T-helper 1 cell treated with Interleukin-12 subunit alpha and Interleukin-12 subunit beta and Interleukin-4 antibody, amounts not matched to agents 30 μg/mL and 1 μg/mL, for 36 hours (primary cell): ENCODE measurements around the gene SYT7.

Experiments
- H3K27ac Mint-ChIP-seq: one replicate; pipeline ENCODE4 v1.8.0; 2021; ENCODE audit warnings: mild to moderate bottlenecking, mixed read lengths
- H3K27me3 Mint-ChIP-seq: one replicate; pipeline ENCODE4 v1.8.0; 2021; ENCODE audit warnings: low read depth, mixed read lengths
- H3K36me3 Mint-ChIP-seq: one replicate; pipeline ENCODE4 v1.8.0; 2021; ENCODE audit warnings: low read depth, mixed read lengths
- H3K4me1 Mint-ChIP-seq: one replicate; pipeline ENCODE4 v1.8.0; 2021; ENCODE audit warnings: low read depth, mixed read lengths
- H3K4me3 Mint-ChIP-seq: one replicate; pipeline ENCODE4 v1.8.0; 2021; ENCODE audit warnings: mild to moderate bottlenecking, moderate library complexity, mixed read lengths
- H3K9me3 Mint-ChIP-seq: one replicate; pipeline ENCODE4 v1.8.0; 2021; ENCODE audit warnings: mixed read lengths

The SYT7 gene

DNA sequence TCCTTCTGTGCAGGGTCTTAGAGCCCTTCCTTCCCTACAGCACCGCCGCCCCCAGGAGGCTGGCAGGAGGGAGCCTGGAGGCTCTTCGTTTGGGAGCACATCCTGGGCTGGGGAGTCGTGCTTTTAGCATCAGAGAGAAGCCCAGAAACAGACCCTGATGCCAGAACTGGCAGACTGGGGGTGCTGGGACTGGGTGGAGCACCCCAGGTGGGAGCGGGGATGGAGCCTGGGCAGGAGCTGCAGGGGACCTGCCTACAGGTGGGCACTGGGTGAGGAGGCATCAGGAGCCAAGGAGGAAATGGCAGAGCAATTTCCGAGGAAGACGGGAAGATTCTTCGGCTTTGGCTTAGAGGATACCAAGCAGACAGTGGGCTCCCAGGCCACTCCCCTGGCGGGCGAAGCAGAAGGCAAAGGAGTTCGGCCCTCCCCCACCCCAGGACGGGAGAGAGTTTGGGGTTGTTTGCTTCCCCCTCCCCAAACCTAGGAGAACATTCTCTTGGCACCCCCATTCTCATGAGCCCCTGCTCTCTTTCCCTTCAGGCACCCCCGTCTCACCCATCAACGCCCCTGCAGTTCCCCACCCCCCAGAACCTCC, 1.1 kb downstream of the SYT7 start:
- Mint-ChIP-seq H3K4me3 (peak overlapping the region; percentile 44), H3K27me3 (peaks cover 56% of the 10 kb centered on the region), H3K27ac (no peak overlapping the region), H3K9me3 (no peaks in the 10 kb centered on the region), H3K4me1 (peaks cover 5% of the 10 kb centered on the region), H3K36me3 (no peaks in the 10 kb centered on the region)

DNA sequence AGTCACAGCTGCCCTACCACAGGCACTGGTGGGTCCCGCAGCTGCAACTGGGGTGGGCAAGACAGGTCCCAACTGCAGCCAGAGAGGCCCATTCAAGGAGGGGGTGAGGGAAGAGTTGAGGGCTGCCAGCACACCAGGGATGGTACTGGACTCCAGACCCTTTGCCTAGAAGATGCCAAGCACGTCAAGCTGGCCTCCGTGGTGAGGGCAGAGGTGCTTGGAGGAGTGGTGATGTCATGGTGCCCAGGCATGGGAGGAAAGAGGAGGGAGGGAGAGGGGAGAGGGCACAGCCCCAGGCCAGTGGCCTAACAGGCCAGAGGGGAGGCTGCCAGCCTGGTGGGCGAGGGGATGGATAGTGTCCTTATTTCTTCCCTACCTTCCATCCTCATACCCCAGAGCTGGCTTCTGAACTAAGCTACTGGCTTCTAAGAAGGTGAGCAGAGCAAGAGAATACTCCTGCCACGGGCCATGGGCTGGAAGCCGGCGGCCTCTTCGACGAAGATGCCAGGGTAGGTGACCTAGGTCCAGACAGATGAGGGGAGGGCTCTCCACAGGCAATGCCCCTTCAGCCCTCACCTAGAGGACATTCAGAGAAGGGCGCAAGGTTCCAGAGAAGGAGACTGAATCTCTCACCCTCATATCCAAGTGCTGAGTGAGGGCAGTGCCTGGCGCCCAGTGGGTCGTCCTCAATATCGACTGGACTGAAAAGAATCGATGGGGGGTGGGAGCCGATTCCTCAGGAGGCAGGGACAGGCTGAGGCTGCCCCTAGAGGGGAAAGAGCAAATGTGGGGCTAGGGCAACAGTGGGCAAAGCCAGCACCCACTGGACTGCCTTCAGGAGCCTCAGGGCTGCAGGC, 1.8 kb downstream of the SYT7 start:
- Mint-ChIP-seq H3K36me3 (no peaks in the 10 kb centered on the region), H3K27ac (no peak overlapping the region)

DNA sequence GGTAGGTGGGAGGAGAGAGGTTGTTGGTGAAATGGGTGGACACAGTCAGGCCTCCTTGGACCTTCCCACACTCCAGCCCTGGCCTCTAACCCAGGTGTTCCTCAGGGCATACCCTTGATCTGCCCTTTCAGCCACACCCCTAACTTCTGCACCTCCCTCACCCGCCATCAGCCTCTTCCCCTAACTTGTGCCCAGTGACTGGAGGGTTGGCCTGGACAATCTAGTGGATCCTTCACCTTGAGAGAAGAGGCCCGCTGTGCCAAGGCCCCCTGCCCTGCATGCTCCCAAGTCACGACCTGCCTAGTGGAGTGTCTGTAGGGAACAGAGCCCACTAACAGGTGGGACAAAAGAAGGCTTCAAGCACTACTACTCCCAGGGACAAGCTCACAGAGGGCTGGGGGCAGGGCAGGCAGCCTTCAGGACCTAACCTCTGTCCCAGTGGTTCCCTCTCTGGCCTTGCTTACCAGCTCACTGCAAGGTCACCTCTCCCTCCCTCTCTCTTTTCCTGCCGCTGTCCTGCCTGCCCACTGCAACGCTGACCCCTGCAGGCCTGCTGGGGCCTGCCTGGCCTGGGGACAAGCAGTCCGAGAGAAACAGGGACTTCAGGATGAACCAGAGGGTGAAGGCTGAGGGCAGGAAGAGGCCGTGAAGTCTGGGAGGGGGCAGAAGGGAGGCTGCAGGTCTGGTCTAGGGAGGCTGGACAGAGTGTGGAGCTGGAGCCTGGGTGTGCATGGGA, 3.3 kb downstream of the SYT7 start:
- Mint-ChIP-seq H3K9me3 (no peaks in the 10 kb centered on the region), H3K4me3 (no peak overlapping the region), H3K27ac (no peak overlapping the region), H3K4me1 (peaks cover 5% of the 10 kb centered on the region), H3K27me3 (peaks cover 42% of the 10 kb centered on the region), H3K36me3 (no peaks in the 10 kb centered on the region)

More for the DNA sequence above, 1.8 kb downstream of the SYT7 start:
- H3K4me1 Mint-ChIP-seq, result peaks cover 5% of the 10 kb centered on the region
- peak overlapping the region; percentile 44 for H3K4me3 Mint-ChIP-seq
- no peaks in the 10 kb centered on the region for H3K9me3 Mint-ChIP-seq
- H3K27me3 Mint-ChIP-seq, result peaks cover 56% of the 10 kb centered on the region

DNA sequence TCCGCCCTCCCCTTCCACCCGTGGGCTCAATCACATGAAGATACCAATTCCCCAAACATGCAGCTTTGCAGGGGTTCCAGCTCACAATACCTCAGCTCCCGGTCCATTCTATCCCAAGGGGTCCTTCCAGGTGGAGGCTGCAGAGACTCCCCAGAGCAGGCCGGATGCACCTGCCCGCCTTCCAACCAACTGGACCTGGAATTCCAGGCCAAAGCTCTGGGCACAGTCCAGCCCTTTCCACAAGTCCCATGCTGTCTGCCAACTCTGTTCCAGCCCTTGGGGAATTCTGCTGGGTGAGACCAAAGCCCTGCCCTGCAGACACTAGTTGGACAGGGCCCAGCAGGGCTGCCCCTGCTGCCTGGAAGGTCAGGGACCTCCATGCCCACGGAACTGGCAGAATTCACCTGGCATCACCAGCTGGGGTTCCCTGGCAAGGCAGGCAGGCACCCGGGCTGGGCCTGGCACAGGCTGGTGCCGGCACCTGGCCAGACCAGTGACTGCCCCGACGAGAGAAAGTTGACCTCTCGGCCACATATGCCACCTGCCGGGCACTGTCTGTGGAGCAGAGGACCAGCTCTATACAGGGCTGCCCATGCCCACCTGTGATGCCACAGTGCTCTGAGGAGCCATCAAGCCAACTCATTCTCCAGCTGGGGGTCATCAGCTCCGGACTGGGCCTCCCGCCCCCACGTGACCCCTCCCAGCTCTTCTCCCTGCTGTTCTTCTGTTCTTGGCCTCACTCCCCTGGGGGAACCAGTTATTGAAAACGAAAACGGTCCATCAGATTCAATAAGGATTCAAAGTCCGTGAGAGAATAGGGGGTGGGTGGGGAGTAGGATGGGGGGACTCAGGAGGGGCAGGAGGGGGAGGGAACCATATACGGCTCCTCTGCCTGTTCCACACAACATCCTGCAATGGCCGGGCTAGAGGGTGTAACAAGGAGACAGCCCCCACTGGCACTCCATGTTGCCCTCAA, 4.7 kb downstream of the SYT7 start:
- H3K27ac Mint-ChIP-seq, result no peak overlapping the region
- peaks cover 28% of the 10 kb centered on the region for H3K27me3 Mint-ChIP-seq
- H3K36me3 Mint-ChIP-seq, result no peaks in the 10 kb centered on the region
- no peaks in the 10 kb centered on the region for H3K4me1 Mint-ChIP-seq
- no peaks in the 10 kb centered on the region for H3K9me3 Mint-ChIP-seq
- H3K4me3 Mint-ChIP-seq, result no peak overlapping the region

DNA sequence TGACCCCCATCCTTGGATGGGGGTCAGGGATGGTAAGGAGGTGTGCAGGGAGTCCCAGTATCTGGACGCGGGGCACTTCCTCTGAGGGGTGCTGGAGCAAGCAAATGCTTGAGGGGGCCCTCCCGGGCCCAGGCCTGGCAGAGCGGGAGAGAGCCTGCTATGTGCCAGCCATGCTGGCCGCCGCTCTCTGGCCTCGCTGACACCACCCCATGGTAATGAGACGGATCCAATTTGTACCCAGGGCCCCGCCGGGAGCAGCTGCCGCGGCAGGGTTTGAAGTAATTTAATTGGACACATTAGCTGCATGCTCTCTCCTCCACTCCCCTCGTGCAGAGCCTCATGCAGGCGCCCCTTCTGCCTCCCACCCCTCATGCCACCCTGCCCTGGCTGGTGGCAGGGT, 6.3 kb downstream of the SYT7 start:
- no peaks in the 10 kb centered on the region for H3K4me1 Mint-ChIP-seq
- H3K27ac Mint-ChIP-seq, result no peak overlapping the region

DNA sequence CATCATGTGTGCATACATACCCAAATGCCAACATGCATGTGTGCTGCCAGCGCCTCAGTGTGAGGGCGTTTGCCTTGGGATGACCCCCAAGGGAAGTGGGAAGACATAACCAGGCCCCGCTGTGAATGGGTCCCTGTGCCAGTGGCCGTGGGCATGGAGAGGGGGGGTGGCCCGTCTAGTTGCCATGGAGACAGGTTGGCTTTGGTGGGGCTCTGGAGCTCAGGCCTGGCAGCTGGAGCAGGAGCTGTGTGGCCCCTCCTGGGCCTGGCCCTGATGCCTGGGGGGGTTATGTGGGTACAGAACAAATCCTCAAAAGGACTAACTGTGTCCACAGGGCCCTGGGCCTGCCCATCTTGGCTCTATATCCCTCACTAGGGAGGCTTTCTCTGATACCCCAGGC, 8.0 kb downstream of the SYT7 start:
- Mint-ChIP-seq H3K4me3 (no peak overlapping the region), H3K27me3 (peaks cover 14% of the 10 kb centered on the region), H3K36me3 (no peaks in the 10 kb centered on the region), H3K9me3 (no peaks in the 10 kb centered on the region), H3K27ac (no peak overlapping the region), H3K4me1 (no peaks in the 10 kb centered on the region)

More for the DNA sequence above, 6.3 kb downstream of the SYT7 start:
- Mint-ChIP-seq H3K27me3 (peaks cover 23% of the 10 kb centered on the region), H3K9me3 (no peaks in the 10 kb centered on the region), H3K36me3 (no peaks in the 10 kb centered on the region), H3K4me3 (no peak overlapping the region)

DNA sequence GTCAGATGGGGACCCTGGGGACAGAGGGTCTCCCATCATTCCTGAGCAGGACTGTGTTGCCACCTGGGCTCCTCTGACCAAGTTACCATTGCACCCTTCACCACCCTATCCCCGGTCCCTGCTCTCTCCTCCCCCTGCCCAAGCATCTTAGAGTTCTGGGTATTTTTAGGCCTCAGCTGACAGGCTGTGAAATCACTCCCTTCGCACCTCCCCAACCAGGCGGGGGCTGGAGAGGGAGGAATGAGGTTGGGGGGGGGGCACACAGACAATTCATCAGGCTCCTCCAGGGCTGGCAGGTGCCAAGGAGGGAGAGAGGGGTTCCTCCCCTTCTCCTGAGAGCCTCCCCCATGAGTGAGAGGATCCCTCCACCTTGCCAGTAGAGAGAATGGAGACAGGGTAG, 9.0 kb downstream of the SYT7 start:
- Mint-ChIP-seq H3K36me3 (no peaks in the 10 kb centered on the region), H3K27ac (no peak overlapping the region), H3K9me3 (no peaks in the 10 kb centered on the region), H3K4me3 (no peak overlapping the region), H3K4me1 (no peaks in the 10 kb centered on the region), H3K27me3 (peaks cover 13% of the 10 kb centered on the region)

DNA sequence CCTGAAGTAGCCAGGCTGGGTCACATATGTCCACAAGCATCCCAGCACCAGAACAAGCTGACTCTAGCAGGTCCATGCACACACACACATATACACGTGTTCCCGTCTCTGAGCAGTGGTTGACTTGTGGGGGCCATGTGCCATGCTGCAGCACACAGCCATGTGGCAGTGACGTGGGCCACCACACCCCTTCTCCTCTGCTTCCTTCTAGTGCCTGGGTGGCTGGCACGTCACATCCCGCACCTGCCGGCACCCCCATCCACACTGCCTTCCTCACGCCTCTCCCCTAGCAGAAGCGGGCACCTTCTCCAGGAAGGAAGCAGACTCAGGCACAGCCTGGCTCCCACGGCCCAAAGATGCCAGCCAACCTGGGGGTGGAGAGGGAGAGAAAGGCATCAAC, 9.5 kb downstream of the SYT7 start:
- Mint-ChIP-seq H3K9me3 (no peaks in the 10 kb centered on the region), H3K27ac (no peak overlapping the region), H3K36me3 (no peaks in the 10 kb centered on the region), H3K27me3 (peaks cover 15% of the 10 kb centered on the region), H3K4me1 (no peaks in the 10 kb centered on the region), H3K4me3 (no peak overlapping the region)

DNA sequence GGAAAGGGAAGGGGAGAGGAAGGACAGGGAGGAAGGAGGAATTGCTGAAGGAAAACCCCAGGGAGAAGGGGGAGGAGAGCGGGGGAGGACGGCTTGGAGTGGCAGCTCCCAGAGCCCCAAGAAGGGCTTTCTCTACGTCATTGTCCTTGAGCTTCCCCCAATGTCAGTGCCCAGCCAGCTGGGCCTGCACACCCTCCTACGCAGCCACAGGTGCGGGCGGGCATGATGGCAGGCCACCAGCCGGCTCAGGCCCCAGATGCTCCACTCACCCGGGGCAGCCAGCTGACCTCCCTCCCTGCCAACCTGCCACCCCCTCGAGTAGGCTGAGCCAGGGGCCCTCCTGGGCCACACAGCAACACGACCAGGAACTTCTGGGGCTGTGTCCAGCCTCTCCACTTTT, 11.2 kb downstream of the SYT7 start:
- Mint-ChIP-seq H3K9me3 (no peaks in the 10 kb centered on the region), H3K27ac (no peak overlapping the region), H3K27me3 (peaks cover 15% of the 10 kb centered on the region)

DNA sequence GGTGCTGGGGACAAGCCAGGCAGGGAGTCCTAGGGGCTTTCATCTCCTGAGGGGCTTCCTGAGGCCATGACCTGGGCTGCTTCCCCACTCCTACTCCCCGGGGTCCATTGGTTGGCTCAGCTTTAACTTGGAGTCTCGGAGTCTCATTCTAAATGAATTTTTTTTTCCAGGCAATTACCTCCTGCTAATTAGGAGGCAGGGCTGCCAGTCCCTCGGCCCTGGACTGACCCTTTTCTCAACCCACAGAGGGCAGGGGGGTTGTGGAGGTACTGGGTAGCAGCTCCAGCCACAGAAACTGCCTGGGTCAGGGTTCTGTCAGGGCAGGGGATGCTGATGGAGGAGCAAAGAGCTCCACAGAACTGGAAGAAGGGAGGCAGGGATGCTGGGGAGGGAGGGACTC, 11.9 kb downstream of the SYT7 start:
- H3K9me3 Mint-ChIP-seq, result no peaks in the 10 kb centered on the region
- H3K36me3 Mint-ChIP-seq, result no peaks in the 10 kb centered on the region
- no peaks in the 10 kb centered on the region for H3K4me1 Mint-ChIP-seq
- H3K27me3 Mint-ChIP-seq, result peaks cover 15% of the 10 kb centered on the region
- no peak overlapping the region for H3K27ac Mint-ChIP-seq
- H3K4me3 Mint-ChIP-seq, result no peak overlapping the region

More for the DNA sequence above, 11.2 kb downstream of the SYT7 start:
- Mint-ChIP-seq H3K36me3 (no peaks in the 10 kb centered on the region), H3K4me3 (no peak overlapping the region), H3K4me1 (no peaks in the 10 kb centered on the region)

DNA sequence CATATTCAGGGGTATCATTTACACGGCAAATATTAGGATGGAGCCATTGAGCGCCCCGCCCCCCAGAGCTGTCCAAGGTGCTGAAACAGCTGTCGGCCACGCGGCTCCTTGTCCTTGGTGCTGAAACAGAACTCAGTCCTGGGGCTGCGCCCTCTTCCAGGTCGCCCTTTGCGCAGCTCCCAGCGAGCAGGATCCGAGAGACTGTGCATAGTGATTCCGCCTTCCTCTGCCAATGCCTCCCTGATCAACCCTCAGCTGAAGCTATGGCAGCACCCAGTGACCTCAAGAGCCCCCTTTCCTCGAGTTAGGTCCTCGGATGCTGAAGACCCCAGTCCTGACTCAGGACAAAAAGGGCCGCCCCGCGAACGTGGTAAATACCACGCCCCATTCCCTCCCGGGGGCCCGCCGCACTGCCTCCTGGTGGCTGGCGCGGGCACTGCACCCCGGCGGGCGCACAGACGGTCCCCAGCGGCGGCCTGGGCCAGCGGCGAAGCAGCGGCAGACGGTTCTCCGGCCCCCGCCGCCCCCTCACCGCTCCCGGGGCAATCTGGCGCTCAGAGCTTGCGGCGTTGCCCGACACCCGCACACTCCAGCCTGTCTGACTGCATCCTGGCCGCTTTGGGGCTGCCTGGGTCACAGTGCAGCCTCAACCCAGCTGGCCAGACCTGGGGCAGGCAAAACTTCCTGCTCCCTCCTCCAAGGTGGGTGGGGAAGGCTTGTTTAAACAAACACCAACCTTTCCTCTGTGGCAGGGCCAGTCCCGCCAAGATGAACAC, 13.4 kb downstream of the SYT7 start:
- Mint-ChIP-seq H3K9me3 (no peaks in the 10 kb centered on the region), H3K4me3 (no peak overlapping the region), H3K27me3 (peaks cover 15% of the 10 kb centered on the region), H3K27ac (no peak overlapping the region), H3K36me3 (no peaks in the 10 kb centered on the region), H3K4me1 (no peaks in the 10 kb centered on the region)

DNA sequence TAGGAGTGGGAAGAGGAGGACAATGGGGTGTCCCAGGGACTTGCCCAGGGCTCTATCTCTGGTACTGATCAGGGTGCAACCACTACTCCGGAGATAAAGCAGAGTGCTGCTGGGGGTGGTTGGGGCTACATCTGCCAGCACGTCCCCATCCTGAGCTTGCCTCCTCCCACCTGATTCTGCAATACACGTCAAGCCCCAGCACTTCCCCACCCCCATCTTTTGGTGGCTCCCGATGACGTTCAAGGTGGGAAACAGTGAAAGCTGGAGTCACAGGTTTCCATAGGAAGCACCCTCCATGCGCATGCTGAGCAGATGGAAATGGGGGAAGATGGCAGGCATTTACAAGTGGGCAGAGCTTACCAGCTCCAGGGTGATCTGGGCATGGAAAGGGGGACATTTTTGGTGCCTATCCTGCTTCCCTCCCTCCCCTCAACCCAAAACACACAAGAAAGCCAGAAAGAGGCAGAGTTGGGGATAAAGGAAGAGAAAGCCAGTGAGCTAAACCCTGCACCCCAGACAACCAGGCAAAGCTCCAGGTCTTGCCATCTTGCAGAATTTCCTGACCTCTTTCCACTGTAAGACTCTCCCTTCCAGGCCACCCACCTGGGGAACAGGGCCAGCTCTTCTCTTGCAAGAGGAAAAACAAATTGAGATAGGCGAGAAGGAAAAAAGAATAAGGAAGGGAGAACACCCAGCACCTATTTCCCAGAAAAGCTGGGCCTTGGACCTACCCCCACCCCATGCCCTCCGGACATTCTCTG, 15.8 kb downstream of the SYT7 start:
- H3K4me1 Mint-ChIP-seq, result no peaks in the 10 kb centered on the region
- no peaks in the 10 kb centered on the region for H3K36me3 Mint-ChIP-seq
- H3K27me3 Mint-ChIP-seq, result peaks cover 15% of the 10 kb centered on the region
- H3K27ac Mint-ChIP-seq, result no peak overlapping the region
- H3K9me3 Mint-ChIP-seq, result no peaks in the 10 kb centered on the region
- H3K4me3 Mint-ChIP-seq, result no peak overlapping the region

DNA sequence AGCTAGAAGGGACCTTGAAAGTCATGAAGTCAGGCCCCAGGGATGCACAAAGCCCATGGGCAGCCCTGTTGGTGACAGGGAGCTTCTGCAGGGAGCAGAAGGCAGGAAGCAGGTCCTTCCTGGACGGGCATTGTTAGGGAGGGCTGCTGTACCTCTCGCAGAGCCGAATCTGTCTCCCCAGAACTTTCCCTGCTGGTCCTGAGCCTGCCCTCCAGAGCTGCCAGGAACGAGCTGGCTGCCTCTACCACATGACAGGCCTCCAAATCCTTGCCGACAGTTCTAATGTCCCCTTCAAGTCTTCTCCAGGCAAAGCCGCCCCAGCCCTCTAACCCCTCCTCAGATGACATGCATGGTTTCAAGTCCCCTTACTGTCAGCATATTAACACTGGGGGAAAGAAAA, 20.1 kb downstream of the SYT7 start:
- H3K36me3 Mint-ChIP-seq, result no peaks in the 10 kb centered on the region
- H3K27me3 Mint-ChIP-seq, result peaks cover 22% of the 10 kb centered on the region
- no peaks in the 10 kb centered on the region for H3K9me3 Mint-ChIP-seq
- H3K4me1 Mint-ChIP-seq, result no peaks in the 10 kb centered on the region
- H3K27ac Mint-ChIP-seq, result no peak overlapping the region
- H3K4me3 Mint-ChIP-seq, result no peak overlapping the region
